NCI-H345 (cell line): Measurements from ENCODE around the gene STK39.

Experiments
- DNase-seq: peaks from one replicate; lab custom pipeline; 2025; lab: John Stamatoyannopoulos, UW

The STK39 gene

DNA sequence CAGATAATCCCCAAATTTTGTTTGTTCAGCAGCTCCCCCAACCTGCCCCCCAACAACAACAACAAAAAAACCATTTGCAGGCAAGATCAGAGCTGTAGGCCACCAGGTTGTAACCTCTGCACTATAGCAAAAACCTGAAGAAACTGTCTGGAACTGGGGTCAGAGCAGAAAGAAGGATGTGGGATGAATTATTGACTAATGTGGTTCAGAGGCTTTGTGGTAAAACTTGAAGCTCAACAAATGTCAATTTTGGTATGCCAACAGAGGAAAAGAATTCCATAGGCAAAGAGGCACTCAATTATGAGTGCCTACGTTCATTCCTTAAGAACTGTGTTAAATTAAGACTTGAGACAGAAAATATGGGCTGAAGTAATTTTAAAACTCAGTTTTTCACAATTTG lies 255.1 kb downstream of the STK39 start:
- DNase-seq, result no peak

DNA sequence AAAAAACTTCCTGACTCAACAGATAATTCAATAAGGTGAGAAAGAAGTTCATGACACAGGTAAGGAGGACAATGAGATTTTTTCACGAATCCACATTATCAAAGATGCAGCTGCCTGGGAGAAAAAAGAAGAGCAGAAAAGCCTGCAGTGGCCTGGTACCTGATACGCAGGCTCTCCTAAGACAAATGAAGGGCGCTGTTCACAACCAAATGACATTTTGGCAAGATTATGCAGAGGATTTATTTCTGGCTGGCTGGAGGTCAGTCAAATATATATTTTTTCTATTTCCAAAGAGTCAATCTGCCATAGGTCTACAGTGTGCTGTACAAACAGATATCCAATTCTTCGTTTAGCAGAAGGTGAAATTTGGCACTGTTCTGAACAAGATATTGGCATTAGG lies 257.3 kb downstream of the STK39 start:
- no peak for DNase-seq

- DNase-seq, result no peak
These were observed 259.1 kb downstream of the STK39 start for GRCh38 chr2:167988296-167988695.

DNA sequence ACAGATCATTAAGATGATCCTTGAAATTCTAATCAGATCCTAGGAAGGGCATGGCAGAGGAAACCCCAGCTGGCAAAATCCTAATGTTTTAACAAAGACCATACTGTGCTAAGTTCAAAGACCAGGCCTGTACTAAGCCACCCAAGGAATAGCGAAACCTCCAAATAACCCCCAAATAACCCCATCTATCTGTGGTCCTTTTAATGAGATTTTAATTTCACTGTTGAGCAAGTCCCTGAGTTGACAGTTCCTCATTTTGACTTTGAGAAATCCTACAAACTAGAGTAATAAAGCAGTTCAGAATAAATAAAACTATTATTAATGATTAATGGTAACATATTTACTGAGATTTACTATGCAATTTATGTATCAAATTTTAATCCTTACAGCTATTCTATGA lies 259.8 kb downstream of the STK39 start:
- DNase-seq, result no peak

- DNase-seq, result no peak
These were observed 260.4 kb downstream of the STK39 start for GRCh38 chr2:167987026-167987425.

DNA sequence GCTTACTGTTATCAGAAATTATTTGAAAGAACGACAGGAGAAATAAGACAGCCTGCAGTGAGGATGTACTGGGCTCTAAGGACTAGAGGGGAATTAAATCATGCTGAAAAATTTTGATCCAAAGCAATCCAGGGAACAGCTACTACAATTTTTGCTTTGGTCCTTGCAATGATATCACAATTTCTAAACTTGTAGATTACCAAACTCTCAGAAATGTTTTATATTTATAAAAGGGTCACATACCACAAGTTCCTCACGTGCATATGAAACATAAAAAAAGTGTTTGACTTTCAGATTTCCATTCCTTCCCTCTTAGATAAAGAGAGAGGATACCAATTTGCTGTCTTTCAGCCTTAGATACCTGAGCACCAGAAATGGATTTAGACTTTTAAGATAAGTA lies 261.2 kb downstream of the STK39 start:
- no peak for DNase-seq

GRCh38 chr2:167981945-167982344 lies 265.4 kb downstream of the STK39 start:
- DNase-seq, result no peak

GRCh38 chr2:167980439-167980838 lies 267.0 kb downstream of the STK39 start:
- no peak for DNase-seq

GRCh38 chr2:167972746-167973145 lies 274.6 kb downstream of the STK39 start:
- no peak for DNase-seq

- no peak for DNase-seq
These were observed 275.4 kb downstream of the STK39 start for GRCh38 chr2:167972020-167972419.

DNA sequence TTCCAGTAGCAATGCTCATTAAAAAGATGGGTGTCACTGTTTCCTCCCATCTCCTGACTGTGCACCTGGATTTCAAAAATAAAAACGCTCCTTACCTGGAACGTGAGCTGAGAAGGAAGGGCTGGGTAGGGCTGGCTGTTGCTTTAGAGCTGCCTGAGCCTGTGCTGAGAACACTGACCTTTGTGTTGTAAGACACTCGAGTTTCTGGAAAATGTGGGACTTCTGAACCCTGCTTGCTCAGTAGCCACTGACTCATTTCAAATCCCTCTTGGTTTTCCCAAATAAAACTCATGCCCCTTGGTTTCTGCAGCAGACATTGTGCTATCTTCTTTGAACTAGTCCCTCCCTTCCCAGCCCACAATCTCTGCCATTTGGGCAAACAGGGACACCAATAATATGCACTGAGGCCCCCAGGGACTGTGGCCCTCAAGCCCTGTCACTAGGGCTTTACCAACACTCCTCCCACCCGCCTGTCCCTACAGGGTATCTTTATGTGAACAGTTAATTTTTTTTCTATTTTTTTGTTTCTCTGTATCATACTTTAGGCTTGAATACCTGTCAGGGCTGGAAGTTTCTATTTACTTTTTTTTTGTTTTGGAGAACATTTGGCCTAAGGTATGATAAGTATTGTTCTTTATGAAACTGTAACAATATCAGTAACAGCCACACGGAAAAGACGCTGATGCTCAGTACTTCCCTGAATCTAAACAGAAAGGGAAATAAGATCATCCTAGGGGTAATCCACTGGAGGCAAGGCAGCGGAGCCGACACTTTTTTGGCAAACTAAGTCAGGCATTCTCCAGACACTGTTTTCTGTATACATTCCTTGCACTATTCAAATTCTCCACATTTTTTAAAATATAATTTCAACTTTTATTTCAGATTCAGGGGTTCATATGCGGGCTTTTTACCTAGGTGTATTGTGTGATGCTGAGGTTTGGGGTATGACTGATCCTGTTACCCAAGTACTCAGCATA lies 280.2 kb downstream of the STK39 start:
- no peak for DNase-seq

GRCh38 chr2:167965907-167966761 lies 281.3 kb downstream of the STK39 start:
- DNase-seq, result no peak

DNA sequence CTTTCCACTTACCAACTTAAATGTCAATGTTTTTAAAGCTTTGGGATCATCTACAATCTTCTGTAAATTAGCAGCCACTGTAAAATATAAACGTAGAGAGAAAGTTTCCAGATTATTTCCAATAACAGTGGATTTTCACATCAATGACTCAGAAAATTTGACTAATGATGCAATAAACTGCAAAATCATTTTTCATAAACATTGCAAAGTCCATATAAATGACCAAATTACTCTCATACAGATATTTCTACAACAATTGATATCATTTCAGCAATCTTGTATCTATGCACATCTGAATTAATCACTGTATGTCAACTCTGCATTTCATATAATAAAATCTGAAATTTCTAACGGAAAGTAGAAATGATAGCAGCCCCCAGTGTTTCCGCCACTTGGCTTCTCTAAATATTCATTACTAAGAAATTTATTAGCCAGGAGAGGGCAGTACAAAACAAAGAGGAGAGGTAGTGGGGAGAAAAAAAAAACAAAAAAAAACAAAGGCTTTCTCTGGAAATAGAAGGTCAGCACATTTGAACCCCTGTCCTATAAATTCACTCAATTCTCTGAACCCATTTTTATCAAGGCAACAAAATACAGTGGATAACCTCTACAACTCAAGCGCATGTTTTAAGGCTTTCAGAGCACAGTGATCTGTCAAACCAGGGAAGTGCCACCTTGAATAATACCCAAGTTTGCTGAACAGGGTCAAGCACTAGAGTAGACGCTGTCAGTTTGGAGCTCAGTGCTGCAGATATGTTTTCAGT lies 282.6 kb downstream of the STK39 start:
- DNase-seq, result no peak

DNA sequence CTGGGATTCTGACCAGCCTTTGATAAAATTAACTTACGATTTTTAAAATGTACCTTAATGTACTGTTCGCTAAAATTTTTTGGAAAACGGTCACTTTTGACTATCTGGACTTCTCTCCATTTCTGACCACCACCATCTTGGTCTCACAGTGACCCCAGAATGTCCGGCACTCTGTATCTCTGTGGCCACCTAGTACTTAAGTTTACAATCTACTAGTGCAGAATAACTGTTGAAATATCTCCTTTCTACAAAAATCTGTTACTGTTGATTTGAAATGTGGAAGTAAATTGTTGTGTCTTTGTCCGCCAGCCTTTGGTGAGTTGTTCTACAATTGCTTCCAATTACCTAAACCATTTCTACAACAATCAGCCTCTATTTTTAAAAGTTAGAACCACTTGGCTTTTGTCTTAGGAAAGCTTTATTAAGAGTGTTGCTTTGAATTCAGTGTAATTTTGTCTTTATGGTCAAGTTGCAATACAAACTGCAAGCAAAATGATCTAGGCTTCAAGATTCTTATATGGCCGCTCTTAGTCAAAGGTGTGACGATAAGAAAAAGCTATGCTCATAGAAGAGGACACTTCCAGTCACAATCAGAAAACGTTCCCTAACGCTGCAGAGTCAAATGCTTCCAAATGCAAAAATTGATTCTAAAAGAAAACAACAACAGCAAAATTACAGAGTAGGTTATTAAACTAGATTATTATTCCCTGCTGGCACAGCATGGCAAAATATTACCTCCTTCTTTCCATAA lies 283.3 kb downstream of the STK39 start:
- DNase-seq, result no peak

DNA sequence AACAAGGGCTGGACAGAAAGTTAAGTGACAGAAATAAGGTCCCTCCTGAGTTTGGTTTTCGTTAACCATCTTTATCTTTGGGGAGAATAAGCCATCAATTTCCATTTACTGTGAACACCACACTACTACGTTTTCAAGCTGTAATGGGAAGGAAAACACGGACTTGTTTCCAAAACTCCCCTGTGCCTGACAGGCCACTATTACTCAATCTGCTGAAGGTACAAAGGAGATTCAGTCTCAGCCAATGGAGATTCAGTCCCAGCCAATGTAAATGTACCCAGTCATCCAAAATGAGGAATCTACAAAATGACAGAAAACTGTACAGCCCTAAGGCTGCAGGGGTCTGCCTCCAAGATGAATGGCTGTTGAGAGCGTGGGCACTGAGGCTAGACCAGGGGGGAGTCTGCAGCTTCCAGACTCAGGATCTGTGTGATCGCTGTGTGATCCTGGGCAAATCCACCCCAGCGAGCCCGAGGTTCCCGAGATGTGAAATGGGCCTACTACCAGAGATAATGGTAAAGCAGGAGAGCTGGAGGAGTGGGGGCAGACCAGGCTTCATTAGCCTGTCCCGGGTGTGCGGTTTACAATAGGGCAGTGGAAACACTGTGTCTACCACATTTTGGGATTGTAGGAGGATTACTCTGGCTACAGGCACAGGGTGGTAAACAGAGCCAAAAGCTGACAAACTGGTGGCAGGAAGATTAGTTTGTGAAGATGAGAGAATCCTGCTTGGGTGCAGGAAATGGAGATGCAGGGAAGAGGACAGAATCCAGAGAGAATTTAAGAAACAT lies 284.8 kb downstream of the STK39 start:
- no peak for DNase-seq

GRCh38 chr2:167961536-167962048 lies 285.8 kb downstream of the STK39 start:
- DNase-seq, result no peak

GRCh38 chr2:167960089-167960747 lies 287.2 kb downstream of the STK39 start:
- DNase-seq, result no peak

DNA sequence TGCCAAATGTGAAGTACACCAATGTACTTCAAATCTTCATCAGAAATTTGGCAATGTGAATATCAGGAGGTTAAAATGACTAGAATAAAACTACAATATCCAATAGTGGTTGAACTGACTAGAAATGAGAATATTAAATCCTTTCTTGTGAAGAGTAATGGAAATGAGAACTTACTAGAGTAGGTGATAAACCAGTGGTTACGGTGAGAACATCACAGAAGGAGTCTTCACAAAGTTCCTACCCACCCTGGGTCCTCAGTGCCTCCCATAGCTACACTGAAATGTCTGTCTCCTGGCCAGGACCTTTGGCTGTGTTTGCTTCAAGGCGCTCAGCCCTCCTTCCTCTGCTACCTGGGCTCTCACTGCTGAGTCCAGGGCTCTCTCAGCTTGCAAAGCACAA lies 289.7 kb downstream of the STK39 start:
- DNase-seq, result no peak

GRCh38 chr2:167955264-167955906 lies 292.0 kb downstream of the STK39 start:
- DNase-seq, result no peak
